T follicular helper cell (primary cell): Measurements from ENCODE around the gene RGMB.

ENCODE experiments used
- DNase-seq: peaks from one replicate; pipeline ENCODE4 v3.0.0-alpha.2; 2020; ENCODE audit warnings: low read depth

The RGMB gene

GRCh38 chr5:98785244-98785643 is 11.8 kb downstream of the RGMB start:
- DNase-seq, result no peak

DNA sequence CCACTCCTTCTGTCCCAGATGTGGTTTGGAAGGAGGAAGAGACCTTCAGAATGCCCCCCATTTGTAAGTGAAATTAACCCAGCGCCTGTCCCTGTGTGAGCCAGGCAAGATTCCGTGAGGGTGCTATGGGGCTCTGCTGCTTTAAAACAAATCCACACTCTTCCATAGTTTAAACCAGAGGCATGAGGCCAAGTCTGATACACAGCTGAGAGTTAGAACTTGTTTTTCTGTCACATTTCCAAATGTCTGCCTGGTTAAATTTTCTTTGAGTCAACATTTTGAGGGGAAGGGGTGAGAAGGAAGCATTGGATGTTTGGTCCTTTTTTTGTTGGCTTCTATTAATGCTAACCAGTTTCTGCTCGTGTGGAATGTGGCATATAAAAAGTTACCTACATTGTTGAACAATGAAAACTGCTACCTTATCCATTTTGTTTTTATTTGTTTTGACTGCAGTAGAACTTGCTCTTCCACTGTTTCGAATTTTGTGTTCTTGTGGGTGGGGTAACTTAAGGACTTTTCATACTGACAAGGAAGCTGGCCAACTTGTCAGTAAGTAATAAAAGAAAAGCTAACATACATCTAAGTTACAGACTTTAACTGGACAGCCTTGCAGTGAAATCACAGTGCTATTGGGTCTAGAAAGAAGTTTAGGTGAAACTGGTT is 12.9 kb downstream of the RGMB start:
- no peak for DNase-seq

DNA sequence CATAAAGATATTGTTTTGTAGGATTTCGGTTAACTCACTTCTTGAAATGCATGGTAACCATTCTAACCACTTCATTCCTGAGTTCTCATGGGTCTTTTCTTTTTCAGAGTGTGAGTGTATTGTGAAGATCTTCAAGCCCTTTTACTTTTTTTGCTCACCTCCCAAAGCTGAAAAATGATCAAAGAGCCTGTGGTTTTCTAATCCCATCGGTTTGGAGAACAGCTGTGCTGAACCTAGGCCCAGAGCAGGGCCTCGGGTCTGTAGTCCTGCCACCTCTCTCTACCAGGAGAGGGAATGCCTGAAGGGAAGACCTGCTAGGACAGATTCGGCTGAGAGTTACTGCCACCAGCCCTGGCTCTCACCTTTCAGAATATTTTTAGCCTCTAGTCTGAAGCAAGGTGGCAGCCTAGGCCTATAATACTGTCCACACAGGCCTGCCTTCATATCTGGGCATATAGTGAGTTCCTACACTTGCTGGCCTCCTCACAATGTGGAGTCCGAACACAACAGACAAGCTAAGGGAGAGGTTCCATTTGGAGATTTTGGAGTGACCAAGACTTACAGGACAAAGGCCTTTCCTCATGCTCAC is 13.8 kb downstream of the RGMB start:
- DNase-seq, result no peak

DNA sequence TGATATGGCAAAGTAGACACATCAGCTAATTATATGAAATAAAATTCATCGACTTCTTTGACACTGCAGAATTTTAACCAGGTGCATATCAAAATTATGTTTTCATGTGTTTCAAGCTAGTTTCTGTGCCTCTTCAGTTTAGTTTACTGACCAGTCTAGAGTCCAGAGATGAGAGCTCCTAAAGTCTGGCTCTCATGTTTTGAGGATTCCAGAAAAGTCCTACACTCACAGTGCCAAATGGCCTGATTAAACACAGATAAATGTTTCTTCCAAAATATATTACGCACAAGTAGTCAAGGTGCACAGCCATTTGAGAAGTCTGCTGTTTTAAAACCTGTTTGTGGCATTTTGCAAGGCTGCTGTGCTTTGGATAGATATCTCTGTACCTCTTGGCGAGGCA is 15.6 kb downstream of the RGMB start:
- no peak for DNase-seq

DNA sequence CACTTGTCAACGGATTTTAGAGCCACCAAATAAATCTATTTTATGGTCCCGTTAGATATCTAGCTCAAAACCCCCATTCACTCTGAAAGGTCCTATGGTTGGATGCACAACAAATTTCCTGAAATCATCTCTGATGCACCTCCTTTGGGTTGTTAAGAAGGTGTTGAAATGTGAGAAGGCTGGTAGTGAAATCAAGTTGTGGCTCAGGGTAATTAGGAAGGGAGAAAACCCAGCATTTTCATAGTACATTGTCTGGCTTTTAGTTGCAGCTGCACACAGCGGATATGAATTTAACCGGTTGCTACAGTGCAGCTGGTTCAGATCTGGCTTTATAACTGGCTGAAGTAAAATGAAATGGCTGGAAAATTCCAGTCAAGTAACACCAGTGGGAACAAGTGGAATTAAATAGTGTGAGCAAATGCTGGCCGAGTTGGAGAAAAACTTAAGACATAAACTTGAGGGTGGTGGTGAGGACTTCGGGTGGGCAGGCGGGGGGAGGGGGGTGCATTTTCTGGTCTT is 17.6 kb downstream of the RGMB start:
- DNase-seq, result no peak

DNA sequence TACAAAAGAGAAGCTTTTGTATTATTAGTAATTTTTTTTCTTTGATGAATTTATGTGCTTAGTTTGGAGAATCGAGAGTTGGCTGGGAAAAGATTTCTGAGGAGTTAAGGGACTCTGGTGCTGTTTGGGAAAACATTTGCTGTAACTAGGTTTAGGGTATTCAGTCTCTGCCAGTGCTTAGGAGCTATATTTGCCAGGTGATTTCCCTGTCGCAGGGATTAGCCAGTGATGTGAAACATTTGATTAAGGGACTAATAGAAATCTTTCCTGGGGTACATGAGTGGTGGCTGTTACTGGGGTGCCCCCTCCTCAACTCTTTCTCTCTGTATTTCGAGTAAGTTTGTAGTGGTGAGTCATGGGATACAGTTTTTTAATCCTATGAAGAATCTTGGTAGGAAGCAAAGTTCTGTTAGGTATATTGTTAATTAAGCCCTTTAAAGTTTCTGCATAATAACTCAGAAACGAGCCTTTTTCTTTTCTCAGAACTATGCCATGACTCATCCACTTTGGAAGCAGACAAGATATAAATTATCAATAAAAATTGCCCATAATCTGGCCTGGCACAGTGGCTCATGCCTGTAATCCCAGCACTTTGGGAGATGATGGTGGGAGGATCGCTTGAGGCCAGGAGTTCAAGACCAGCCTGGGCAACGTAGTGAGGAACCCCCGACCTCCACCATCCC is 18.6 kb downstream of the RGMB start:
- DNase-seq, result no peak

GRCh38 chr5:98793223-98793622 is 19.8 kb downstream of the RGMB start:
- no peak for DNase-seq

GRCh38 chr5:98794001-98794400 is 20.5 kb downstream of the RGMB start:
- no peak for DNase-seq

- DNase-seq, result no peak
Observed at GRCh38 chr5:98794414-98795080, 21.1 kb downstream of the RGMB start.

GRCh38 chr5:98795243-98795642 is 21.8 kb downstream of the RGMB start:
- no peak for DNase-seq

DNA sequence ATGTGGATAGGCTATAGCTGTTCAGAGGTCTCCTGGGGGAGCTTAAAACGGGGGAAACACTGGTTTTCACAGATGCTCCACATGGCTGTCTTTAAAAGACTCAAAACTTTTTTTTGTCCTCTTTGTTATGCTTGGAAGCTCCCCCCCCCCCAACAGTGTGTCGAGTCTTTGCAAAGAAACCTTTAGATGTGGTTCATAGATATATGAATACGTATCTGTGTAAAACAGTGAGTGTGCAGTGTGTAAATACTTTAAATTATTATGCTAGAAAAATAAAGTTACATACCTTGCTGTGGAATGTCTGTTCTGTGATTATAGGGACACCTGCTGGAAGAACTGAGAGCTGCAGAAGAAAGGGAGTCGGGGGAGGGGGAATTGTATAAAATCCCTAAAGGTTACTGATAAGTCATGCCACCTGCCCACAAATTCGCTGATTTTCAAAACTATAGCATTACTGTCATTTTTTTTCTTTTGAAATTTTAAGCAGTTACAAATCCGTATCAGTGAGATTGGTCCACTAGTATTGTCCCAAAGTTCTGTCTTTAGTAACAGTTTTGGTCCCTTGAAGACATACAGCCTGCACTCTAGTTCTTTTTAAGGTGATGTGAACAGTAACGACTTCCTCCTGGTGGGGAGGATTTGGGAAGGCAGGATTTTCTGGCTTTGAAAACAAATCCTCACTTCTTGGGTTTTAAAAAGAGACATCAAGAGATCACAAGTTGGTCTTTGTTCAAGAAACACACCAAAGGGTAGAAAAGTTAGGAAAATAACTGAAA is 22.9 kb downstream of the RGMB start:
- DNase-seq, result peak; percentile 21

- no peak for DNase-seq
Observed at GRCh38 chr5:98798371-98798770, 24.9 kb downstream of the RGMB start.

DNA sequence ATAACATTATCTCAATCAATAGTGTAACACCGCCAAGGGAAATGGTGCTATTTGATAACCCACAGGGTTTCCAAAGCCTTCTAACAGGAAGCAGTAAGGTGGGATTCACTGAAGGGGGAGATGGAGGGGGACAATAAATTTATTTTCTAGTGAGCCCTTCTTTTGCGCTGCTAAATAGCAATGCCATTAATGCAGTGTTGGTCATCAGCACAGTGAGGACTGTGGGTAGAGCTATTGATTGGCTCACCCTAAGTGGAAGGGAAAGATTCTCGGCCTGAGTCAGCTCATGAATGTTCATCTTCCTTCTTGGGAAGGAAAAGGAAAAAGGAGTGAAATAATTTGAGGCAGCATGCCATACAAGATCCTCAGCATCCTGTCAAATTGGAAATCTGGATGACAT is 25.4 kb downstream of the RGMB start:
- DNase-seq, result no peak

GRCh38 chr5:98804066-98804465 is 30.6 kb downstream of the RGMB start:
- no peak for DNase-seq

- no peak for DNase-seq
Observed at GRCh38 chr5:98805070-98805469, 31.6 kb downstream of the RGMB start.

DNA sequence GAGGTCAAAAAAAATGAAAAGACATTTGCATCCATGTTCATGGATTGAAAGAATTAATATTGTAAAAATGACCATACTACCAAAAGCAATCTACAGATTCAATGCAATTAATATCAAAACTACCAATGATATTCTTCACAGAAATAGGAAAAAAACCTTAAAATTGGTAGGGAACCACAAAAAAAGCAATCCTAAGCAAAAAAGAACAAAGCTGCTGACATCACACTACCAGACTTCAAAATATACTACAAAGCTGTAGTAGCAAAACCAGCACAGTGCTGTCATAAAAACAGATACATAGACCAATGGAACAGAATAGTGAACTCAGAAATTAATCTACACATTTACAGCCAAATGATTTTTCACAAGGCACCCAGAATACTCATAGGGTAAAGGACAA is 34.3 kb downstream of the RGMB start:
- no peak for DNase-seq

GRCh38 chr5:98810206-98810605 is 36.7 kb downstream of the RGMB start:
- DNase-seq, result no peak

DNA sequence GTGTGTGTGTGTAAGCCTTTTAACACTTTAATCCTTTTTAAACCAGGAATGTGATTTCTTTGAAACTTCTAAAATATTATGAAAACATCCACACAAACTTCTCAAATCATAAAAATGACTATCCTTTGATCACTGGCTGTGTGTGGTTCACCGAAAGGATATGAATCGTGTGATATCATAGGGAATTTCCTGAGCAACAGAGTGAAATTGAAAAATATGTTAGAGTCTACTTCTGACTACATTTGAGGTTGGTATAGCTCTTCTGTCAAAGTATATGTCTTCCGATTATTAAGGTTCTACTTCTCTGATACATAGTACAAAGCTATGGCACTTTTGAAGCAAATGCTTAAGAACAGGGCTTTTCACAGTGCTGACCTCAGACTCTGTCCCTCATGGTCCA is 40.3 kb downstream of the RGMB start:
- no peak for DNase-seq

DNA sequence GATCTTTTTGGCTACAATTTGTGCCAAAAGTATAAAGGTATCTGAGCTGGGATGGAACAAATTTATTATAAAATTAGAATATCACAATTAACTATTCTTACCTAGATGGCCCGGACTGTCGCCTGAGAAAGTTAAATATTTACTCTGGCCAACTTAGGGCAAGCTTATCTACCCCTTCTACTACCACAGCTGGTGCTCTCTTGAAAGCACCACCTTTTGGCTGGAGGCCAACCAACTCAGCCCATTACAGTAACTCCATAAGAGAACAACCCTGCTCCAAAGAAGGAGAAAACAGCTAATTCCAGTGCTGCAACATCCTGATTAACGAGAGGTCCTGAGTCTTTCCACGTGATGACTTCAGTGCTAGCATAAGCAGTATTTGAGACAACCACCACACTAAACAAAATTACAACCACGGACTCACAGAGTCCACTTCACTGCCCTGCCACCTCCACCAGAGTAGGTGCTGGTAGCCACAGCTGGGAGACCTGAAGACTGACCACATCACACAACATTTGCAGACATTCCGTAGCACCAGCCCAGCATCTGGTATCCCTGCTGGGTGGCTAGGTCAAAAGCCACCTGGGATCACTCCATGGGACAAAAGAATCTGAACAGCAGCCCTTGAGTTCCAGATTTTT is 43.2 kb downstream of the RGMB start:
- no peak for DNase-seq

DNA sequence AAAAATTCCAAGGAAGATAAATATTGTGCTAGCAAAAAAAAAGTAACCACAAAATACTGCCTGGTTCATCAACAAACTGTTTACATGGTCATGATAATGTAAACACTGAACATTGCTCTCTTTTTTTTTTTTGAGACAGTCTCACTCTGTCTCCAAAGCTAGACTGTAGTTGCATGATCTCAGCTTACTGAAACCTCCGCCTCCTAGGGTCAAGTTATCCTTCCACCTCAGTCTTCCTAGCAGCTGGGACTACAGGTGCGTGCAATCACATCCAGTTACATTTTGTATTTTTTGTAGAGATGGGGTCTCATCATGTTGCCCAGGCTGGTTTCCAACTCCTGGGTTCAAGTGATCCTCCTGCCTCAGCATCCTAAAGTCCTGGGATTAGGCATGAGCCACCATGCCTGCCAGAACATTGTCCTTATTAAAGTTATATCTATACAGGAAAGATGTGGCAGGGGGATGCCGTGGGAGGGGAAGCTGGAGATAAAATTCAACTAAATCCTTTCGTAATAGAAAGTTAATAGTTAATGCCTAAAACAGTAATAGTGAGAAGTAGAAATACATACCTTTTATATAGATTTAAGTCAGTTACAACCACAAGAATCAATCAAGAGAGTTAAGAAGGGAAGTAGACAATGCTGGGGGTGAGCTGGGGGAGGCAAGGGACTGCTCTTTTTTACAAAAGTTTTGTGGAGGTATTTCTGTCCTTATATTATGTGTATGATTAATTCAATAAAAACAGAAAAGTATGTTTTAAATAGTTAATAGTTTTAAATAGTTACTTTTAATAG is 52.3 kb downstream of the RGMB start:
- DNase-seq, result no peak

DNA sequence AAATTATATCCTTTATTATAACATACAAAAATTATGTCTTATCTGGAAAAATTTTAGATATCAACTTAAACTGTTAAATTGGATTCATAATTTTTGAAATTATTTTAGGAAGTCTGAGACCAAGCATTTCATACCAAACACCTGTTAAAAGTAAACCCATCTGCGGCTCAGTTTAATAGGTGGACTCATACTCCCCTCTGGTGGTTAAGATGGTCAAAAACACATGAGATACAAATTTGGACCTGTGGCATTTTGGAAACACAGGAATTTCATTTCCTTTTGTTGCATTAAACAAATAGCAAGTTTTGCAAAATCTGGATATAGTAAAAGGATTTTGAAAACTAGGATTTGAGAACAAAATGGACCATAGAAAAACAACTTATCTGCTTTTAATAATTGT is 53.7 kb downstream of the RGMB start:
- no peak for DNase-seq
